AG10803 (cell line): ENCODE results near the gene NEK3.
A peak's percentile ranks its signal among the peaks of the same experiment; 100 is the strongest.
"Not testable (repeated sequence)": the region's sequence is repeated elsewhere in the genome, so short reads cannot be mapped to it uniquely, and the experiment has no call there.

Source experiments
- DNase-seq: peaks from one replicate; pipeline ENCODE4 v3.0.0; 2010; ENCODE audit warnings: low read depth
- H3K4me3 ChIP-seq: 2 replicates; pipeline ENCODE4 v1.5.1; 2011; ENCODE audit warnings: mild to moderate bottlenecking, low read length, control low read depth
- CTCF ChIP-seq: conservative IDR thresholded peaks from 2 replicates; pipeline ENCODE4 v1.5.1; 2011; ENCODE audit warnings: mild to moderate bottlenecking, low read length, control low read depth, inconsistent platforms

The NEK3 gene

GRCh38 chr13:52096748-52097147, 62.6 kb downstream of the NEK3 start:
- no peak overlapping the region for H3K4me3 ChIP-seq
- no peak for DNase-seq
- TF ChIP-seq CTCF: no peak

GRCh38 chr13:52096062-52096461, 63.3 kb downstream of the NEK3 start:
- H3K4me3 ChIP-seq: no peak overlapping the region
- TF ChIP-seq CTCF: no peak
- no peak for DNase-seq

GRCh38 chr13:52092087-52092486, 67.3 kb downstream of the NEK3 start:
- H3K4me3 ChIP-seq: no peak overlapping the region
- TF ChIP-seq CTCF: no peak
- no peak for DNase-seq

- no peak for DNase-seq
- TF ChIP-seq CTCF: no peak
- H3K4me3 ChIP-seq: no peak overlapping the region
These were observed 67.9 kb downstream of the NEK3 start for GRCh38 chr13:52091473-52091872.

- H3K4me3 ChIP-seq: no peak overlapping the region
- no peak for TF ChIP-seq CTCF
- peak; percentile 93 for DNase-seq
These were observed 74.0 kb downstream of the NEK3 start for GRCh38 chr13:52085421-52085820.

GRCh38 chr13:52084981-52085380, 74.4 kb downstream of the NEK3 start:
- not testable (repeated sequence) for H3K4me3 ChIP-seq, DNase-seq
